Small intestine (tissue), 7 donors: Measurements from ENCODE around the gene CRYBG2. TPM values are rescaled to one million over a fixed set of nuclear protein-coding genes. Genes with fewer than 3 reads are reported as not detected.

Experiments
- DNase-seq, 2 donors: peaks; one replicate each; pipeline versions ENCODE4 v3.0.0 to v3.0.0-alpha.2; 2013
- FAIRE-seq: peaks from 2 replicates; lab custom pipeline; 2012; peaks lifted over from hg19 to GRCh38; lab: Jason Lieb, UNC
- H3K27ac ChIP-seq, 3 donors: one replicate each; pipeline ENCODE4 v1.5.1; 2013; ENCODE audit warnings: low read length in 2 of 3, mild to moderate bottlenecking in 2 of 3, control low read depth in 1 of 3, inconsistent platforms in 1 of 3, low read depth in 1 of 3, moderate library complexity in 1 of 3
- H3K27me3 ChIP-seq, 3 donors: one replicate each; pipeline ENCODE4 v1.6.1; 2013; ENCODE audit warnings: low read length in 3 of 3, inconsistent platforms in 1 of 3; ENCODE audit not compliant: control insufficient read depth in 3 of 3, insufficient read depth in 3 of 3
- H3K36me3 ChIP-seq, 3 donors: one replicate each; pipeline ENCODE4 v1.6.1; 2013; ENCODE audit warnings: low read length in 3 of 3, inconsistent platforms in 1 of 3, low read depth in 1 of 3, mild to moderate bottlenecking in 1 of 3, moderate library complexity in 1 of 3; ENCODE audit not compliant: control insufficient read depth in 3 of 3, insufficient read depth in 2 of 3
- H3K4me1 ChIP-seq, 3 donors: one replicate each; pipeline ENCODE4 v1.6.1; 2013; ENCODE audit warnings: low read length in 2 of 3, inconsistent platforms in 1 of 3, low read depth in 1 of 3, mild to moderate bottlenecking in 1 of 3, moderate library complexity in 1 of 3; ENCODE audit not compliant: control insufficient read depth in 3 of 3, insufficient read depth in 2 of 3
- H3K4me3 ChIP-seq, 3 donors: one replicate each; pipeline ENCODE4 v1.5.1; 2013; ENCODE audit warnings: low read length in 3 of 3, control low read depth in 1 of 3, inconsistent platforms in 1 of 3, low read depth in 1 of 3, mild to moderate bottlenecking in 1 of 3, moderate library complexity in 1 of 3
- H3K9me3 ChIP-seq, 2 donors: one replicate each; pipeline ENCODE4 v1.6.1; 2013; ENCODE audit warnings: low read depth in 1 of 2, low read length in 1 of 2; ENCODE audit not compliant: control insufficient read depth in 2 of 2, insufficient read depth in 1 of 2
- WGBS, 3 donors: extraction: QIAGEN DNeasy Blood & Tissue Kit; methylation state at CpG; one replicate each; pipeline ENCODE4 v1.1.7; 2013; 5-methylcytosine and 5-hydroxymethylcytosine counted together
- polyA plus RNA-seq, 4 donors: library from polyadenylated mRNA; stranded (reverse) in 3 of 4; unstranded in 1 of 4; fragments of 200-250 nt in 3 of 4; fragments of 120-200 nt in 1 of 4; gene quantifications; one replicate each; pipeline versions ENCODE4 v1.2.1 to v1.2.3, GENCODE V29; 2013
- donor health status: healthy with polysubstance abuse.
- donor health status: control.
- donor health status: control.
- donor health status: Bipolar disorder and iron deficiency.
- donor health status: healthy.

The CRYBG2 gene
- polyA plus RNA-seq, 4 donors: 2.4 to 267 (median 63.7) TPM

DNA sequence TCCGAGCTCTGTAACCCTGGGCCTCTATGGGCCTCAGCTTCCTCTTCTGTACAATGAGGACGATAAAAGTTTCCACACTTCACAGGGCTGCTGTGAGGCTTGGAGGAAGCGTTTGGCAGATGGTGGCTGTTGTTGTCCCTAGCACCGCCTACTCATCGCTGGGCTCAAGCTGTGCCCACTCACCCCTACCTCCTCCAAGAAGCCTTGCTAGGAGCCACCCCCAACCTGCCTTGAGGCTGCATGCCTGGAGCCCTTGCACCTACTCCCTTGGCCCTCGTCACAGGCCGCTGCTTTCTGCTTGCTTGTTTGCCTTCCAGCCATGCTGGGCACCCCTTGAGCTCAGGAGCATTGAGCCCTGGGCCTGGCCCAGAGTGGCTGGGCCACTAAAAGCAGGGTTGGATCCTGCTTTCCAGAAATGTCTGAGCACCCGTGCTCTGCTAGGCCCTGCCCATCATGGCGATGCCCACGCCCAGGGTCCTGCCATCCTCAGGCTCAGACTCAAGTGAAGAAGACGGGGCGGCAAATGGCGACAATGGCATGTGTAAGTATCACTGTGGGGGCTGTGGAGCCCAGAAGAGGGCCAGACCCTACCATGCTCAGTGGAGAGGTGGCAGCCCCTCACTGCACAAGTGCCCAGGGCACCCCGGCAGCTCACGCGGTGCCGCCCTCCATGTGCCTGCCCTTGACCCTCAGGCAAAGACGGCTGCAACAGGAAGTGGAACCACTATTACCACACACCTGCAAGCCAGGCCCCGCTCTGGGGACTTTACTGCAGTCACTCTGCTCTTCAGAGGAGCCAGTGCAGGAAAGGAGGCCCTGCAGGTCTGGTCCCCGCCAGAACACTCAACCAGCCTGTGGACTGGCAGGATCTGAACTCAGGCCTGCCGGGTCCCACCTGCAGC lies 64.5 kb downstream of the CRYBG2 start:
- FAIRE-seq (no peak), DNase-seq (no peak)
- Histone ChIP-seq H3K4me1 (peaks cover 0 to 12% (median 5%) of the 10 kb centered on the region in 3 donors), H3K4me3 (no peak overlapping the region), H3K9me3 (no peaks in the 10 kb centered on the region), H3K27me3 (no peaks in the 10 kb centered on the region), H3K27ac (peak overlapping the region in 2 of 3 donors; percentile 65 to 70), H3K36me3 (peaks cover 0 to 77% (median 0%) of the 10 kb centered on the region in 3 donors)
- WGBS, 3 donors: 73 to 86% (median 75%) methylated on average over 21 of the region's 21 CpGs

GRCh38 chr1:26288311-26288941 lies 65.5 kb downstream of the CRYBG2 start:
- peaks cover 0 to 79% (median 0%) of the 10 kb centered on the region in 3 donors for H3K36me3 ChIP-seq
- WGBS, 3 donors: 26 to 43% (median 33%) methylated on average over 5 of the region's 5 CpGs
- H3K9me3 ChIP-seq: no peaks in the 10 kb centered on the region
- H3K4me3 ChIP-seq: no peak overlapping the region
- DNase-seq (peak in 1 of 2 donors; percentile 55), FAIRE-seq (no peak)
- H3K4me1 ChIP-seq: peaks cover 0 to 15% (median 5%) of the 10 kb centered on the region in 3 donors
- H3K27ac ChIP-seq: peak overlapping the region in 2 of 3 donors; percentile 65 to 70
- H3K27me3 ChIP-seq: no peaks in the 10 kb centered on the region

DNA sequence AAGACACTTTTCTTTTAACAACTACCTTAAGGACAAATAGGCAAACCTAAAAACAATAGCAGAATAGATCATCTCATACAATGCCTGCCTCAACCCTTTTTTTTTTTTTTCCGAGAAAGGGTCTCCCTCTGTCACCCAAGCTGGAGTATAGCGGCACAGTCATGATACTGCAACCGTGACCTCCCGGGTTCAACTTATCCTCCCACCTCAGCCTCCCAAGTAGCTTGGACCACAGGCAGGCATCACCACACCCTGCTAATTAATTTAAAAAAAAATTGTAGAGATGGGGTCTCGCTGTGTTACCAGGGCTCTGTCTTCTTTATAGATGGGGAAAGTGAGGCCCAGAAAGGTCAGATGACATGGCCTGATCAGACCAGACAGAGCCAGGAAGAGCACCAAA lies 66.1 kb downstream of the CRYBG2 start:
- H3K4me3 ChIP-seq: no peak overlapping the region
- peaks cover 0 to 83% (median 0%) of the 10 kb centered on the region in 3 donors for H3K36me3 ChIP-seq
- peaks cover 0 to 15% (median 5%) of the 10 kb centered on the region in 3 donors for H3K4me1 ChIP-seq
- peak overlapping the region in 2 of 3 donors; percentile 16 to 70 for H3K27ac ChIP-seq
- no peak for DNase-seq
- H3K27me3 ChIP-seq: no peaks in the 10 kb centered on the region
- 81 to 90% (median 82%) methylated on average over 5 of the region's 5 CpGs for WGBS, 3 donors
- FAIRE-seq: no peak
- no peaks in the 10 kb centered on the region for H3K9me3 ChIP-seq

GRCh38 chr1:26287033-26287711 lies 66.8 kb downstream of the CRYBG2 start:
- peak in 1 of 2 donors; percentile 62 for DNase-seq
- FAIRE-seq: no peak
- Histone ChIP-seq H3K4me1 (peaks cover 0 to 15% (median 5%) of the 10 kb centered on the region in 3 donors), H3K9me3 (no peaks in the 10 kb centered on the region), H3K27me3 (no peaks in the 10 kb centered on the region), H3K36me3 (peaks cover 0 to 87% (median 0%) of the 10 kb centered on the region in 3 donors), H3K4me3 (no peak overlapping the region), H3K27ac (peak overlapping the region in 2 of 3 donors; percentile 27 to 70)
- WGBS, 3 donors: 47 to 73% (median 61%) methylated on average over 8 of the region's 8 CpGs

GRCh38 chr1:26286064-26286416 lies 67.9 kb downstream of the CRYBG2 start:
- peaks cover 0 to 20% (median 7%) of the 10 kb centered on the region in 3 donors for H3K4me1 ChIP-seq

GRCh38 chr1:26285366-26286063 lies 68.4 kb downstream of the CRYBG2 start:
- peaks cover 0 to 24% (median 11%) of the 10 kb centered on the region in 3 donors for H3K4me1 ChIP-seq
- H3K9me3 ChIP-seq: no peaks in the 10 kb centered on the region
- no peaks in the 10 kb centered on the region for H3K27me3 ChIP-seq
- no peak overlapping the region for H3K4me3 ChIP-seq
- H3K36me3 ChIP-seq: peaks cover 0 to 87% (median 2%) of the 10 kb centered on the region in 3 donors
- DNase-seq (no peak), FAIRE-seq (no peak)
- H3K27ac ChIP-seq: peak overlapping the region in 2 of 3 donors; percentile 58 to 72
- WGBS, 3 donors: 84 to 87% (median 85%) methylated on average over 18 to 19 of the region's 19 CpGs

More at GRCh38 chr1:26286064-26286416, 67.9 kb downstream of the CRYBG2 start:
- H3K36me3 ChIP-seq: peaks cover 0 to 87% (median 2%) of the 10 kb centered on the region in 3 donors
- FAIRE-seq (no peak), DNase-seq (no peak)
- WGBS, 3 donors: 83 to 94% (median 87%) methylated on average over 2 of the region's 2 CpGs
- H3K27ac ChIP-seq: peak overlapping the region in 2 of 3 donors; percentile 32 to 34
- no peaks in the 10 kb centered on the region for H3K27me3 ChIP-seq
- H3K4me3 ChIP-seq: no peak overlapping the region
- no peaks in the 10 kb centered on the region for H3K9me3 ChIP-seq

- FAIRE-seq (no peak), DNase-seq (peak; percentile 69 to 84)
- peaks cover 0 to 26% (median 11%) of the 10 kb centered on the region in 3 donors for H3K4me1 ChIP-seq
- no peaks in the 10 kb centered on the region for H3K27me3 ChIP-seq
- 20 to 35% (median 28%) methylated on average over 22 of the region's 22 CpGs for WGBS, 3 donors
- H3K4me3 ChIP-seq: no peak overlapping the region
- H3K9me3 ChIP-seq: no peaks in the 10 kb centered on the region
- peak overlapping the region; percentile 30 to 72 (median 58) for H3K27ac ChIP-seq
- peaks cover 0 to 80% (median 2%) of the 10 kb centered on the region in 3 donors for H3K36me3 ChIP-seq
Observed at GRCh38 chr1:26284597-26285347, 69.2 kb downstream of the CRYBG2 start.
